AG09319 (cell line): ENCODE measurements around the gene ST6GALNAC6.

ENCODE experiments used
- DNase-seq: peaks from one replicate; pipeline ENCODE4 v3.0.0-alpha.2; 2010; ENCODE audit warnings: low read depth; ENCODE audit errors: extremely low read depth
- TF ChIP-seq, protein P1 (sequence below): IDR thresholded peaks from 2 replicates; pipeline ENCODE4 v1.5.1; 2011; ENCODE audit warnings: low read depth, mild to moderate bottlenecking, inconsistent platforms, low read length, moderate library complexity

The ST6GALNAC6 gene

DNA sequence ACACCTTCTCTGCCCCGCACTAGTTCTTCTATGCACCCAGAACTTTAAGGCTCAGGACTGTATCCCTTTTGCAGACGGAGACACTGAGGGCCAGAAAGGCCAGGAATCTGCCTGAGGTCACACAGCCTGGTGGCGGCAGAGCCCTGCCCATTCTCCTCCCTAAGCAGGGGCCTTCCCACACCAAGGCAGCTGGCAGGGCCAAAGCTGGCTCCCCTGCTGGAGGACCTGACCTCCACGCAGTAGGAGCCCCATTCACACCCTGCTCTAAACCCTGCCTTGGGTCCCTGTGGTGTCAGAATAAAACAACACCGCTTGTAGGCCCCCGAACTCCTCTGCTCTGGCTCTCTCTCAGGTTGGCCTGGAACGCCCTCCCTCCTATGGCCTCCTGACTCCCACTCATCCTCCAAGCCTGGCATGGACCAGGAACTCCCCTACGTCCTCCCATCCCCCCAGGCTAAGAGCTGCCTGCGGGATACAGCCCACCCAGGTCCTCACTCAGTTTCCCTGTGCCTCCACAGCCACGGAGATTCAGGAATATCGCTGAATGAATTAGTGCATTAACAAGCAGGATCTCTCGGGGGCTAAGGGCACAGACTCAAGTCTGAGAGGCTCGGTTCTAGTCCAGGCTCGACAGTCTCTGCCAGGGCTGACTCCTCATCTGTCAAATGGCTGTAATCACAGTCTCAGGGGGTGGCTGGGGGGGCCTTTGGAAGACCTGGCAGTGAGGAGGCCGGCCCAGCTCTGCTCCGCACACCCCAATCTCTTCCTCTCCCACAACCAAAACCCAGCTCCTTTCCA lies 2.8 kb downstream of the ST6GALNAC6 start:
- TF ChIP-seq, protein P1, sequence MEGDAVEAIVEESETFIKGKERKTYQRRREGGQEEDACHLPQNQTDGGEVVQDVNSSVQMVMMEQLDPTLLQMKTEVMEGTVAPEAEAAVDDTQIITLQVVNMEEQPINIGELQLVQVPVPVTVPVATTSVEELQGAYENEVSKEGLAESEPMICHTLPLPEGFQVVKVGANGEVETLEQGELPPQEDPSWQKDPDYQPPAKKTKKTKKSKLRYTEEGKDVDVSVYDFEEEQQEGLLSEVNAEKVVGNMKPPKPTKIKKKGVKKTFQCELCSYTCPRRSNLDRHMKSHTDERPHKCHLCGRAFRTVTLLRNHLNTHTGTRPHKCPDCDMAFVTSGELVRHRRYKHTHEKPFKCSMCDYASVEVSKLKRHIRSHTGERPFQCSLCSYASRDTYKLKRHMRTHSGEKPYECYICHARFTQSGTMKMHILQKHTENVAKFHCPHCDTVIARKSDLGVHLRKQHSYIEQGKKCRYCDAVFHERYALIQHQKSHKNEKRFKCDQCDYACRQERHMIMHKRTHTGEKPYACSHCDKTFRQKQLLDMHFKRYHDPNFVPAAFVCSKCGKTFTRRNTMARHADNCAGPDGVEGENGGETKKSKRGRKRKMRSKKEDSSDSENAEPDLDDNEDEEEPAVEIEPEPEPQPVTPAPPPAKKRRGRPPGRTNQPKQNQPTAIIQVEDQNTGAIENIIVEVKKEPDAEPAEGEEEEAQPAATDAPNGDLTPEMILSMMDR = no peak
- DNase-seq = no peak

DNA sequence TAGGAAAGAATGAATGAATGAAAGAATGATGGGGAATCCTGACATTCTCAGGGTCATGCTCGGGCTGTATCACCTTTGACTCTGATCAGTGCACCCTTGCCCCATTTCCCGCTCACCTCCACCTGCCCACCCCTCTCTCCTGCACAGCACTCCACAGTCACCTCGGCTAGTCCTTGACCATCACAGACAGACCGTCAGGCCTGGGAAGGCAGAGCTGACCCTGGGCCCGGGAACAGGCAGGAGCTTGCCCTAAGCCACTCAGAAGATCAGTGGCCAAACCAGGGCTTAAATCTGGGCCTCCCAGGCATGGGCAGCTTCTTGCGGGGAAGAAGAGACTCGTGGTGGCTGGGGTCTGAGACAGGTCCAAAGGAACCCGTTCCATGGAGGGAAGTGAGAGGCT lies 3.6 kb downstream of the ST6GALNAC6 start:
- TF ChIP-seq, protein P1 = no peak
- DNase-seq = no peak

DNA sequence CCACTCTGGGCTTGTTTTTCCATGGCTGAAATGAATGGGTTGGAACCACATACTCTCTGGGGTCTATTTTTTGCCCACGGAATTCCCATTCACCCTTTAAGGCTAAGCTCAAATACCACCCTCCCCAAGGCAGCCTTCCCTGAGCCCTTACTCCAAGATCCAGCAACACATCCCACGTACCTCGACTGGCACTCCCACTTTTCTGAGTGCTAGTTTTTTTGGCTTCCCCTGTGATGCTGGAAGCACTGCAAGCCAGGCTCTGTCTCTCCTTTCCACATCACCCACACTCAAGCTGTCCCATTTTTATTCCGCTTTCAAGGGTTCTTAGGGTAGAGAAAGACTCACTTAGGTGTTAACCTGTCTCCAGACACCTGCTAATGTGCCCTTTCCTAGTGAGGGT lies 6.0 kb downstream of the ST6GALNAC6 start:
- DNase-seq = no peak
- TF ChIP-seq, protein P1 = no peak

DNA sequence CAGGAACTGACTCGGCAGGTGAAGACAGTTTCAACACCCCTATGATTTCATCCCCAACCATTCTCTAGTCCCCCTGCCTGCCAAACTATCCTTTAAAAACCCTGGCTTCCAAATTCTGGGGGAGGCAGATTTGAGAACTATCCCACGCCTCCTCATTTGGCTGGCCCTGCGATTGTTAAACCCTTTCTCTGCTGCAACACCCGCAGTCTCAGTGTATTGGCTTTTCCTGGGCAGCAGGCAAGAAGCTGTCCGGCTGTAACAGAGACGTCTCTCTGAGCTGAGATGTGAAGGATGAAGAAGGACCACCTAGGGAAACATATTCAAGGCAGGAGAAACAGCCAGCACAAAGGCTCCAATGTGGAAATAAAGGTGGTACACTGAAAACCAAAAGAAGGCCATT lies 6.6 kb downstream of the ST6GALNAC6 start:
- TF ChIP-seq, protein P1 = no peak
- no peak for DNase-seq

DNA sequence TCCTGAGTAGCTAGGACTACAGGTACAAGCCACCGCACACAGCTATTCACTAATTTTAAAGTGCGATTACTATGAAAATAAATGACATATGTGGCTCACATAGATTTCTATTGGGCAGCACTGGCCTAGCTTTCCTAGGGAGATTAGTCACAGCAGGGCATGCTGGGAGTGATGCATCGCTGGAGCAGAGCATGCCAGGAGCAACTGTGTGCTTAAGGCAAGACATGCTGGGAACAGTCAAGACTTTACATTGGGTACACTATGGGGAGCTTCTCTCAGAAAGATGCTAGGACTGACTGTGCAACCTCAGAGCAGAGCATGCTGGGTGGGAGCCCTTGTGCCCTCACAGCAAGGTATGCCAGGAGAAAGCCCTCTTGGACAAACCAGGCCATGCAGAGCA lies 9.3 kb downstream of the ST6GALNAC6 start:
- TF ChIP-seq, protein P1 = no peak
- no peak for DNase-seq

DNA sequence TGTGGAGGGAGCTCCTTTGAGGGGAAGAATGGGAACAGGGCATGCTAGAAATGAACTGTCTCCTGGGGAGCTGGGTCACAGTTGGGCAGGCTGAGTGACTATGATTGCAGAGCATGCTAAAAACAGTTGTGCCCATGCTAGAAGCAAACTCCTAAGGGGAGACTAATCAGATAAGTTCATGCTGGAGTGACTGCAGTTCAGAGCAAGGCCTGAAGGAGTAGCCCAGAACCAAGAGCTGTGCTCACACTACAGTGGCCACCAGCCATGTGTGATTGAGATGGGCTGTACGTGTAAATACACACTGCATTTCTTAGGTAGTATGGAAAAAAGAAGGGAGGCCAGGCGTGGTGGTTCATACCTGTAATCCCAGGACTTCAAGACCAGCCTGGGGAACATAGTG lies 11.6 kb downstream of the ST6GALNAC6 start:
- DNase-seq = no peak

DNA sequence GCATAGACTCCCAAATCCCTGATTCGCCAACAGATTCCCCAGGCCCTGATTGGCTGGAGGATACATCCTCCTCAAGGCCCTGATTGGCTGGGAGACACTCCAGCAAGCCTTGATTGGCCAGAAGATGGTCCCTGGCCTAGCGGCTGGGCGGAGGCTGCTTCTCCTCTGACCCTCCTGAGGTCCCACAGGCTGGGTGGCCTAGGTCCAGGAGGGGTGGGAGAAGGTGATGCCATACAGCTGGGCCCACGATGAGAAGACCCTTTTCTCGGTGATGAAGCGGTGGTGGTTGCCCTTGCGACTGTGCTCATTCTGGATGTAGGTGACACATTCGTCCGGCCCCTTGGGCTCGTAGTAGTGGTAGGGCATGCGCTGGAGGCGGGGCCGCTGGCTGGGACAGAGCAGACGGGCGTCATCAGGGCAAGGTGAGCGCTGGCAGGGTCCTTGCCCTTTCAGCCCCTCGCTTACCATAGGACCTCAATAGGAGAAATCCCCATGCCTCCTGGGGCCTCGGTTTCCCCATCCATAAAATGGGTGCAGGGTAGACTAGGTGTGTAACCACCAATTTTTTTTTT lies 12.9 kb downstream of the ST6GALNAC6 start:
- no peak for DNase-seq
- TF ChIP-seq, protein P1 = no peak

More for the DNA sequence above, 11.6 kb downstream of the ST6GALNAC6 start:
- TF ChIP-seq, protein P1 = no peak; the same call in 1 of the 2 replicates
